GM23338 (cell line): ENCODE measurements around the gene CSNK1G1.

Experiments
- CREB1 ChIP-seq: fragments of 250-450 bp; sonication (Bioruptor Pico); IDR thresholded peaks from 2 replicates; pipeline ENCODE4 v1.5.0; 2020; ENCODE audit warnings: low read depth, mild to moderate bottlenecking, moderate library complexity
- CTCF ChIP-seq, 2 experiments: fragments of 200-600 bp in 1 of 2; sonication (generic) in 1 of 2; conservative IDR thresholded peaks; 2 replicates each; pipeline versions ENCODE4 v1.5.1 to v1.6.1; 2016 to 2017; ENCODE audit warnings: antibody characterized with exemption in 2 of 2, low read depth in 2 of 2, mild to moderate bottlenecking in 2 of 2, moderate library complexity in 1 of 2
- ETS1 ChIP-seq: IDR thresholded peaks from 2 replicates; pipeline ENCODE4 v1.6.1; 2016; ENCODE audit warnings: antibody characterized with exemption
- EZH2 ChIP-seq: fragments of 200-600 bp; sonication (generic); IDR thresholded peaks from one replicate; pipeline ENCODE4 v1.8.0; 2017; ENCODE audit warnings: antibody characterized with exemption, mild to moderate bottlenecking, low read depth; ENCODE audit not compliant: unreplicated experiment
- EZH2phosphoT487 ChIP-seq: fragments of 200-600 bp; sonication (generic); IDR thresholded peaks from one replicate; pipeline ENCODE4 v1.8.1; 2018; ENCODE audit warnings: antibody characterized with exemption; ENCODE audit not compliant: unreplicated experiment
- JUNB ChIP-seq: IDR thresholded peaks from one replicate; pipeline ENCODE4 v1.6.1; 2016; ENCODE audit warnings: antibody characterized with exemption; ENCODE audit not compliant: unreplicated experiment
- POLR2AphosphoS5 ChIP-seq: IDR thresholded peaks from 2 replicates; pipeline ENCODE4 v1.6.1; 2016; ENCODE audit warnings: antibody characterized with exemption, low read depth
- ZNF114 ChIP-seq: fragments of 250-450 bp; sonication (Bioruptor Pico); IDR thresholded peaks from 2 replicates; pipeline ENCODE4 v1.5.0; 2020; ENCODE audit warnings: mild to moderate bottlenecking, moderate library complexity

GRCh38 chr15:64236156-64236894 is 119.6 kb downstream of the CSNK1G1 start:
- TF ChIP-seq CTCF (conservative IDR thresholded peaks at IDR 0.05; ENCODE audit: low read depth in 2 of 2) (no peak), CREB1 (CRISPR knock-in tag) (no peak), ZNF114 (CRISPR knock-in tag) (no peak), POLR2AphosphoS5 (no peak), EZH2 (no peak), EZH2phosphoT487 (no peak), JUNB (no peak), ETS1 (no peak)
